Esophagus mucosa (tissue), 1 donor: ENCODE results near the gene TRIP4. TPM values are rescaled to one million over a fixed set of nuclear protein-coding genes. Genes with fewer than 3 reads are reported as not detected.
"Not testable (repeated sequence)": the region's sequence is repeated elsewhere in the genome, so short reads cannot be mapped to it uniquely, and the experiment has no call there.

Source experiments
- ATAC-seq: fragments of 200-7000 bp; cut with Tn5 transposase; one replicate; pipeline ENCODE4 v1.9.1; 2020
- total RNA-seq: library from RNA; stranded (reverse); gene quantifications from one replicate; pipeline ENCODE4 v1.2.4, GENCODE V29; 2023
- donor health status: DM: yes; HTN: yes; CAD: no.

The TRIP4 gene
- total RNA-seq: 22.1 TPM

GRCh38 chr15:64387562-64388168 lies at the start of gene TRIP4:
Gene TRIP4, plus strand, starts transcription at chr15:64387836. Its CDS starts 28 bp downstream, at chr15:64387864.
- ATAC-seq: peak; percentile 100

- no peak for ATAC-seq
Observed at GRCh38 chr15:64340355-64340754, 47.3 kb upstream of the TRIP4 start.

GRCh38 chr15:64341961-64342360 lies 45.7 kb upstream of the TRIP4 start:
- ATAC-seq: no peak

- ATAC-seq: no peak
Observed at GRCh38 chr15:64343222-64343621, 44.4 kb upstream of the TRIP4 start.

GRCh38 chr15:64343841-64344240 lies 43.8 kb upstream of the TRIP4 start:
- no peak for ATAC-seq

- ATAC-seq: no peak
Observed at GRCh38 chr15:64344651-64345294, 42.9 kb upstream of the TRIP4 start.

GRCh38 chr15:64346242-64346641 lies 41.4 kb upstream of the TRIP4 start:
- ATAC-seq: not testable (repeated sequence)

- no peak for ATAC-seq
Observed at GRCh38 chr15:64348455-64348854, 39.2 kb upstream of the TRIP4 start.

- no peak for ATAC-seq
Observed at GRCh38 chr15:64349375-64349774, 38.3 kb upstream of the TRIP4 start.

- ATAC-seq: no peak
Observed at GRCh38 chr15:64351265-64351664, 36.4 kb upstream of the TRIP4 start.

GRCh38 chr15:64354688-64355344 lies 32.8 kb upstream of the TRIP4 start:
- peak; percentile 62 for ATAC-seq

GRCh38 chr15:64355348-64355943 lies 32.2 kb upstream of the TRIP4 start:
- ATAC-seq: peak; percentile 39

- ATAC-seq: peak; percentile 98
Observed at GRCh38 chr15:64355944-64356709, 31.5 kb upstream of the TRIP4 start, which contains the start of gene CSNK1G1. Gene CSNK1G1, minus strand, starts transcription at chr15:64356173. Its CDS starts 55,674 bp downstream, at chr15:64300499.

- no peak for ATAC-seq
Observed at GRCh38 chr15:64356710-64357040, 31.0 kb upstream of the TRIP4 start.

- ATAC-seq: no peak
Observed at GRCh38 chr15:64361259-64361658, 26.4 kb upstream of the TRIP4 start.

GRCh38 chr15:64369078-64369607 lies 18.5 kb upstream of the TRIP4 start:
- ATAC-seq: no peak

GRCh38 chr15:64371383-64371782 lies 16.3 kb upstream of the TRIP4 start:
- ATAC-seq: not testable (repeated sequence)

GRCh38 chr15:64373360-64373759 lies 14.3 kb upstream of the TRIP4 start:
- no peak for ATAC-seq

GRCh38 chr15:64379216-64379960 lies 8.2 kb upstream of the TRIP4 start:
- ATAC-seq: no peak

GRCh38 chr15:64380130-64380870 lies 7.3 kb upstream of the TRIP4 start:
- ATAC-seq: not testable (repeated sequence)
